OCI-LY1 (cell line): ENCODE data around the gene PLCXD3.

Experiments
- H2AFZ ChIP-seq: fragments of 200-600 bp; sonication (generic), shearing (Covaris generic); 2 replicates; pipeline ENCODE4 v1.6.0; 2014; ENCODE audit warnings: antibody characterized with exemption, mild to moderate bottlenecking, low read length
- H3F3A ChIP-seq: fragments of 200-600 bp; sonication (generic), shearing (Covaris generic); 2 replicates; pipeline ENCODE4 v1.6.0; 2014; ENCODE audit warnings: mild to moderate bottlenecking, antibody characterized with exemption, low read length, moderate library complexity; ENCODE audit not compliant: insufficient read depth
- H3K27ac ChIP-seq: fragments of 200-600 bp; sonication (generic); 2 replicates; pipeline ENCODE4 v1.5.1; 2014; ENCODE audit warnings: low read length, mixed run types, mild to moderate bottlenecking, low read depth; ENCODE audit not compliant: poor library complexity, severe bottlenecking
- H3K27me3 ChIP-seq: fragments of 200-600 bp; sonication (generic); 2 replicates; pipeline ENCODE4 v1.6.0; 2014; ENCODE audit warnings: antibody characterized with exemption, mild to moderate bottlenecking, low read length, moderate library complexity; ENCODE audit not compliant: insufficient read depth
- H3K36me3 ChIP-seq: fragments of 200-600 bp; sonication (generic); 2 replicates; pipeline ENCODE4 v1.6.1; 2014; ENCODE audit warnings: mild to moderate bottlenecking, antibody characterized with exemption, low read length, moderate library complexity, mixed read lengths; ENCODE audit not compliant: insufficient read depth
- H3K4me1 ChIP-seq: fragments of 200-600 bp; sonication (generic); 2 replicates; pipeline ENCODE4 v1.5.1; 2014; ENCODE audit warnings: mild to moderate bottlenecking, low read length, moderate library complexity; ENCODE audit not compliant: insufficient read depth, severe bottlenecking
- H3K4me2 ChIP-seq: fragments of 200-600 bp; sonication (generic), shearing (Covaris generic); 2 replicates; pipeline ENCODE4 v1.6.1; 2014; ENCODE audit warnings: low read length
- H3K4me3 ChIP-seq: fragments of 200-600 bp; sonication (generic); 2 replicates; pipeline ENCODE4 v1.5.1; 2014; ENCODE audit warnings: low read length, low read depth, mild to moderate bottlenecking, mixed read lengths; ENCODE audit not compliant: poor library complexity, severe bottlenecking
- H3K79me2 ChIP-seq: fragments of 200-600 bp; shearing (Covaris generic); 2 replicates; pipeline ENCODE4 v1.6.1; 2016; ENCODE audit warnings: mixed run types, low read length, mixed read lengths; ENCODE audit not compliant: insufficient read depth
- H3K9ac ChIP-seq: fragments of 200-600 bp; sonication (generic), shearing (Covaris generic); 2 replicates; pipeline ENCODE4 v1.6.1; 2014; ENCODE audit warnings: mild to moderate bottlenecking, low read length, mixed read lengths
- H3K9me2 ChIP-seq: fragments of 200-600 bp; sonication (generic), shearing (Covaris generic); 2 replicates; pipeline ENCODE4 v1.6.1; 2014; ENCODE audit warnings: low read depth, mild to moderate bottlenecking, low read length, mixed read lengths
- H3K9me3 ChIP-seq: fragments of 200-600 bp; shearing (Covaris generic); 2 replicates; pipeline ENCODE4 v1.6.1; 2014; ENCODE audit warnings: low read length, mixed read lengths
- H4K20me1 ChIP-seq: fragments of 200-600 bp; sonication (generic), shearing (Covaris generic); 2 replicates; pipeline ENCODE4 v1.6.0; 2016; ENCODE audit warnings: mild to moderate bottlenecking, low read length; ENCODE audit not compliant: insufficient read depth
- CTCF ChIP-seq: fragments of 200-600 bp; sonication (generic), shearing (Covaris generic); IDR thresholded peaks from 2 replicates; pipeline ENCODE4 v1.5.1; 2017; ENCODE audit warnings: mild to moderate bottlenecking, antibody characterized with exemption, low read length, moderate library complexity, mixed read lengths
- EZH2 ChIP-seq: fragments of 200-600 bp; sonication (generic), shearing (Covaris generic); IDR thresholded peaks from 2 replicates; pipeline ENCODE4 v1.8.0; 2017; ENCODE audit warnings: borderline replicate concordance, mixed run types, mild to moderate bottlenecking, antibody characterized with exemption, low read length, moderate library complexity, mixed read lengths

Gene PLCXD3

GRCh38 chr5:41286165-41286564, 224.2 kb downstream of the PLCXD3 start:
- Histone ChIP-seq H2AFZ (no peak overlapping the region), H3K9ac (no peak overlapping the region), H3K4me3 (no peak overlapping the region), H3K9me2 (no peaks in the 10 kb centered on the region), H3K27ac (no peak overlapping the region), H3K9me3 (no peaks in the 10 kb centered on the region), H3K4me1 (no peaks in the 10 kb centered on the region), H3K4me2 (no peak overlapping the region), H3K79me2 (no peaks in the 10 kb centered on the region), H3F3A (no peaks in the 10 kb centered on the region), H4K20me1 (no peaks in the 10 kb centered on the region), H3K27me3 (no peaks in the 10 kb centered on the region), H3K36me3 (no peaks in the 10 kb centered on the region)
- no peak for TF ChIP-seq CTCF
- TF ChIP-seq EZH2 = no peak

DNA sequence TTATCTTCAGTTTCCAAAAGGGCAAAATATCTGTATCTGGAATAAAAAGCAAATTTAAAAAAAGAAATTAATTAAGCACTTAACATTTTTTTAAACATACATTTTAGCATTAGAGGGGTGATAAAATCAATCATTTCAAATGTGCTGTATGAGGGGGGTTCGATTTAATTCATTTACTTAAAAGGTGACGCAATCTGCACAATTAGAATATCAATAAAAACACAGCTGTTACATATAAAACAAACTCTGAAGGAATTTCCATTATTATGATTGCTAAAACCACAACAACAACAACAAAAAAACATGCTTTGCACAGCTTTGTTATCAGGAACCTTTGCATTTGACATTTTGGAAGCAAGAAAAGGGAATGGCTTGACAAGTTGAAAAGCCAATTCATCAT, 225.5 kb downstream of the PLCXD3 start:
- no peaks in the 10 kb centered on the region for H3K27me3 ChIP-seq
- no peaks in the 10 kb centered on the region for H3K4me1 ChIP-seq
- no peaks in the 10 kb centered on the region for H3K9me2 ChIP-seq
- H4K20me1 ChIP-seq = no peaks in the 10 kb centered on the region
- H3K36me3 ChIP-seq = no peaks in the 10 kb centered on the region
- H3K9me3 ChIP-seq = no peaks in the 10 kb centered on the region
- no peak overlapping the region for H3K4me3 ChIP-seq
- no peaks in the 10 kb centered on the region for H3K79me2 ChIP-seq
- no peak for TF ChIP-seq CTCF
- no peak for TF ChIP-seq EZH2
- no peak overlapping the region for H3K27ac ChIP-seq
- no peak overlapping the region for H3K9ac ChIP-seq
- no peaks in the 10 kb centered on the region for H3F3A ChIP-seq
- no peak overlapping the region for H3K4me2 ChIP-seq
- H2AFZ ChIP-seq = no peak overlapping the region

DNA sequence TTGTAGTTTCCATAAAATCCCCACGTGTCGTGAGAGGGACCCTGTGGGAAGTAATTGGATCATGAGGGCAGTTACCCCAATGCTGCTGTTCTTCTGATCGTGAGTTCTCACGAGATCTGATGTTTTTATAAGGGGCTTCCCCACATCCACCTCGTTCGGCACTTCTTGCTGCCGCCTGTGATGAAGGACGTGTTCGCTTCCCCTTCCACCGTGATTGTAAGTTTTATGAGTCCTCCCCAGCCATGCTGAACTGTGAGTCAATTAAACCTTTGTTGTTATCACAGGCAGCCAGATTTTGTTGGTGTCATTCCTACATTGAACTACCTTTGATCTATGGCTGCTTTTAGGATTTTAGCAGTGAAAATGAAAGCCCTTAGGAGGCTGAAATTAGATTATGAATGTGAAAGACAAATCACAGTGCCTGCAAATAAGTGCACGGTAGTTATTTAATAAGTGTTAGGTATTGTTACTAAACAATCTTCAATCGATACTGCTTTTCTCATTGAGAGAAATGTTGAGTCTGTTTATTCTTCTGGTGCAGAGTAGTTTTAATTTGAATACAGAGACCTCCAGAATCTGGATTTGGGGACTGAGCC, 229.1 kb downstream of the PLCXD3 start:
- Histone ChIP-seq H3K4me2 (no peak overlapping the region), H3K27ac (no peak overlapping the region), H3F3A (no peaks in the 10 kb centered on the region), H3K9me2 (no peaks in the 10 kb centered on the region), H3K27me3 (no peaks in the 10 kb centered on the region), H3K79me2 (no peaks in the 10 kb centered on the region), H3K9me3 (no peaks in the 10 kb centered on the region), H3K36me3 (no peaks in the 10 kb centered on the region), H4K20me1 (no peaks in the 10 kb centered on the region), H3K9ac (no peak overlapping the region), H2AFZ (no peak overlapping the region), H3K4me3 (no peak overlapping the region), H3K4me1 (no peaks in the 10 kb centered on the region)
- TF ChIP-seq EZH2 (no peak), CTCF (no peak)
